Raji (cell line): ENCODE results near the gene DPF3.

Source experiments
- POLR2A ChIP-seq: IDR thresholded peaks from 2 replicates; pipeline ENCODE4 v1.6.1; 2011; ENCODE audit warnings: low read depth, low read length, control low read depth; ENCODE audit not compliant: insufficient read depth

The DPF3 gene

DNA sequence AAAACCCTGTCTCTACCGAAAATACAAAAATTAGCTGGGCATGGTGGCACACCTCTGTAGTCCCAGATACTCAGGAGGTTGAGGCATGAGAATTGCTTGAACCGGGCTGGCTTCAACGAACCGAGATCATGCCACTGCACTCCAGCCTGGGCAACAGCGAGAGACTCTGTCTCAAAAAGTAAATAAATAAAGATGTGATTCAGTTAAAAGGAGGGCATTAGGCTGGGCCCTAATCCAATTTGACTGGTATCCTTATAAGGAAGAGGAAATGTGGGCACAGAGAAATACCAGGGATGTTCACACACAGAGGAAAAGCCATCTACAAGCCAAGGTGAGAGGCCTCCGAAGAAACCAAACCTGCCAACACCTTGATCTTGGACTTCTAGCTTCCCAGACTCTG, 22.3 kb upstream of the DPF3 start:
- no peak for TF ChIP-seq POLR2A

DNA sequence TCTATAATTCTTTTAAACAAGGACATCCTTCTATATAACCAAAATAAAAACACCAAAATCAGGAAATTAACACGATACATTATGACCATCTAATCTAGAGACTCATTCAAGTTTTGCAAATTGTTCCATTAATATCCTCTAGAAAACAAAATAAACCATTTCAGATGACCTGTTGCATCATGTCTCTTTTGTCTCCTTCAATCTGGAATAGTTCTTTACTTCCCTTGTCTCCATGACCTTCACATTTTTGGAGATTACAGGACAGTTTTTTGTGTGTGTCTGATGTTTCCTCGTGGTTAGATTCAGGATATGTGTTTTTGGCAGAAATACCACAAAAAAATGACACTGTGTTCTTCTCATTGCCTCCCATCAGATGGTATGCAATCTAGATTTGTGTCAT, 19.9 kb upstream of the DPF3 start:
- TF ChIP-seq POLR2A, result no peak

DNA sequence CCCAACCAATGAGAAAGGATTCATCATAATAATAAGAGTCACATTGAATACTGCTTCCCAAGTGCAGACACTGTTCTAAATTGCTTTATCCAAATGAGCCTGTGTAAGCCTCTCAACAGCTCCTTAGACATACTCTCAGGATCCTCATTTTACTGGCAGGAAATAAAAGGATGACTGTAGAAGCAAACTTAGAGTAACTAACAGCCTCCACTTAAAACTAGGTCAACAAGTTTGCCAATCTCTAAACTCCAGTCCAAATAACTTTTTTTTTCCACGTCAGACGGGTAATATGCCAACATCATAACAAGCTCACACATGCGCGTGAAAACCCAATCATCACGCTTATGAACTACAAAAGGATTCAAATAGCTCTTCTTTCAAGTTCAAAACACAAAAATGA, 15.3 kb upstream of the DPF3 start:
- TF ChIP-seq POLR2A, result no peak

DNA sequence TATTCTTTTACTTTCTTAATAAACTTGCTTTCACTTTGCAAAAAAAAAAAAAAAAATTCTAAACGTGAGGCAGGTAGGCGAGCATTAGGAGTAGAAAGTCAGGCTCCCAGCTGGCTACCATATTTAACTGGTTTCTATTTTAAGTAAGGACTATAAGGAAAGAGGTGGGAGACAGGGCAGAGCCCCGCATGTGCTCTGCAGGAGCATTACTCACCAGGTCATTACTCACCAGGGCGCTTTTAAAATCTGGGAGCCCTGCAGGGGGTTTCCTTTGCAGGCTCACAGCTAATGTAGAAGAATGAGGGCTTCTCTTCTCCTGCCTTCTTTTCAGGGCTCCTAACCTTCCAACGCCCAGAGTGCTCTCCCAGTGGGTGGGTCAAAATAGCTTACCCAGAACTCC, 14.0 kb upstream of the DPF3 start:
- no peak for TF ChIP-seq POLR2A

DNA sequence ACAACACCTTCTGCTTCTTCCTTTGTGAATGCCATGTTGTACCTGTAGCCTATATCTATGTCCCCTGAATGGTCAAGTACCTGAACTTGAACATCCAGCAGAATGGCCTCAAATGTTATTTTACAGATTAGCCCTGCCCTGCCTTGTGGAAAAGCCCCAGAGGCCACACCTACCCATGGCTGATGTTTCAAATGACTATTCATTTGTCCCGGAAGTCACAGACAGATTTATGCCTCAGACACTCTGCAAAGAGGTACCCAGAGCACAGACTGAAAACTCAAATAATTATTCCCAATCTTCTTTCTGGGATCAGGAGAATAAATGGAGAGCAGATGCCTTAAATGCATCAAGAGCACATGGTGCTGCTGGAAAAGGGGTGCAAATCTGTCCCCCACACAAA, 13.0 kb upstream of the DPF3 start:
- TF ChIP-seq POLR2A, result no peak

DNA sequence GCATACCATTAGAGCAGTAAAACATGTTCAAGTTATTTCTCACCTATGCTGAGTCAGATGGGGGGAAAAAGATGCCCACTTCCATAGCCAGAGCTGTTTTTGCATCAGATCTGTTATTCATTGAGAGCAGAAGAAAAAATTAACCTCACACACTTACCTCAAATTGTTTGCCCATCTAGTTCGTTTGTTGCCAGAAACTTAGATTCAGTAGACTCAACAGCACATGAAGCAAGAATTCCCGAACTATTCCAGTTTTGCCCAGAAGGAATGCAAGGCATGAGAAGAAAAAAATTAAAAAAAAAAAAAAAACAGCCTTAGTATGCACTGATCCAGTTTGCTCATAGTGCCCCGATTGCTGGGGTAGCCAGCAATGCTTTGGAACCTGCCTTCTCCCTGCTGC, 12.4 kb upstream of the DPF3 start:
- TF ChIP-seq POLR2A, result no peak

DNA sequence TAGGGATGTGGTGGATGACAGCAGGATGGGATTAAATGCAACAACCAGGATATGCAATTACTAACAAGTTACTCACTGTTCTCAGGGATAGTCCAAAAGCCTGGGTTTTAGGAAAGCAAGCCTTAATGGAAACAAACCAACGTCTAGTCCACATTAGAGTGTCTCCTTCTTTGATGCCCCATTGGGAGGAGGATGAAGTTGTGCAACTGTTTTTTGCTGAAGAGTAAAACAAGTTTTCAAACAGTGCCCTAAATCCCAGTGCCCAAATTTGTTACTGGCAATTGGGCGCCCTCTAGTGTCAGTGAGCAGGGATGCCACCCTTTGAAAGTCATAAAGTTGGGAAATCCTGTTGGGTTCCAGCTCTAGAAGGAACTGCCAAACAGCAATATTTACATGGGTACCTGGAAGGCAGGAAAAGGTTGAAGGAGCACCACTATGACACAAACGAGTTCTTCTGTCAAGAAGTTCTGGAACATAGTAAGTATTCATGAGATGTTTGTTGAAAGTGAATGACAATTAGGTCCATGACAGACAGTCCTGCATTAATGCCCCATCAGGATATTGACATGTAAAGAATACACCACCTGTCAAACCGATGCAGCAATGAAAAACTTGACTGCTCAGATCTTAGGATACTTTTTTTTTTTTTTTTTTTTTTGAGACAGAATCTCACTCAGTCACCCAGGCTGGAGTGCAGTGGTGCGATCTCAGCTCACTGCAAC, 11.1 kb upstream of the DPF3 start:
- TF ChIP-seq POLR2A, result no peak

DNA sequence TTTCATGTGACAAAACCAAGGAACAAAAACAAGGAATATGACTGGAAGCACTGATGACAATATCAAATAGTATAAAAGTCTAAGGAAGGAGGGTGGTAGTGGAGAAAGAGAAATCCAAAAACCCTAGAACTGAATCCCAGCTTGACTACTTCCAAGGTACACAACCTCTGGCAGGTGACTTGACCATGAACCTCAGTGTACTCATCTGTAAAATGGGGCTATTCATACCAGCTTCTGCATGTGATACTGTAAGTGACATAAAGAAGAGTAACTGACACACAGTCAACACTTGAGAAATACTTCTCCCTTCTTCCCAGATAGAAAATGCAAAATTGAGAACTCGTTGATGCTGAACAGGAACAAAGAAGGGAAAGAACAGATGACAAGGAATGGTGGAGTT, 10.3 kb upstream of the DPF3 start:
- TF ChIP-seq POLR2A, result no peak

DNA sequence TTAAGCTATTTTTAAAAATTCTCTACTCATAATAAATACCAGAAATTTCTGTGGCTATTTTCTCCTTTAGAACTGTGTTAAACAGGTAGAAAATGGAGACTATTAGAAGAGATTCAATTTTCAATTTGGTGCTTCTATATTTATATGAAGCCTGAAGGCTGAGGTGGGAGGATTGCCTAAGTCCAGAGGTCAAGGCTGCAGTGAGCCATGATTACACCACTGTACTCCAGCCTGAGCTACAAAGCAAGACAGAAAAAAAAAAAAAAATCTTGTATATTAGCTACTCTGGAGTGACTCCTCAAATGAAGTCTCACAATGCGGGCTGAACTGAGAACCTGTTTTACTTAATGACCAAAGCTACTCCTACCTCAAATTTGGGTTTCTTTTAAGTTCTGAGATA, 9.8 kb upstream of the DPF3 start:
- no peak for TF ChIP-seq POLR2A

DNA sequence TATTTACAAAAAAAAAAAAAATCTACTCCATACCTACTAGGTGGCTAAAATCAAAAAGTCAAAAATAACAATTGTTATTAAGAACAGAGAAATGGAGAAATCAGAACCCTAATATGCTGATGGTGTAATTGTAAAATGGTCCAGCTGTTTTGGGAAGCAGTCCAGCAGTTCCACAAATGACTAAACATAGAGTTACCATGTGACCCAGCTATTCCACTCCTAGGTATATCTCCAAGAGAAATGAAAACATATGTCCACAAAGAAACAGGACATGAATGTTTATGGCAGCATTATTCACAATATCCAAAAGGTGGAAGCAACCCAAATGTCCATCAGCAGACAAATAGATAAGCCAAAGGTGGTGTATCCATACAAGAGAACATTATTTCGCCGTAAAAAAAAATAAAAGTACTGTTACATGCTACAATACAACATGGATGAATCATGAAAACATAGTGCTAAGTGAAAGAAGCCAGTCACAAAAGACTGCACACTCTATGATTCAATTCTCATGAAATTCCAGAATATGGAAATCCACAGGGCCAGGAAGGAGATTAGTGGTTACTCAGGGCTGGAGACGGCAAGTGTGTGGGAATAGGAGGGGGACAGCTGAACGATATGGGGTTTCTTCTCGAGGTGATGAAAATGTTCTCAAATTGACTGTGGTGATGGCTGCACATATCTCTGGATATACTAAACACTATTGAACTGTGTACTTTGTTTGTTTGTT, 9.1 kb upstream of the DPF3 start:
- TF ChIP-seq POLR2A, result no peak

DNA sequence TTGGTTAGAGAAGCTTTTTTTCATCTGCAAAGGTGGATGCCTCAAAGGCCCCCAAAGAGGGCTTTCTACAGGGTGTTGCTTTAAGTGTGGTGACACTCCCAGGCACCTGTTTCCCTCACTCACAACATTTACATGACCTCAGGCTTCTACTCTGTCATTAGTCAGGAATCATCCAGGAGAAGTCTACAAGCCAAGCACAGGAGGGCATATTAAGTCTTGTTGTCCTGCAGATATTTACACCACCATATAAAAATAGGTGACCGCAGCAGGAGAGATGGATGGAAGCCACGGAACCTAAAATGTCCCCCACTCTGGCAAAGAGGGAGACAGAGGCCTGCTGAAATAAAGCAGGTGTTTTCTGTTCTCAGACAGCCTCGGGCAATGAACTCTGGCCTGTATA, 7.5 kb upstream of the DPF3 start:
- no peak for TF ChIP-seq POLR2A

DNA sequence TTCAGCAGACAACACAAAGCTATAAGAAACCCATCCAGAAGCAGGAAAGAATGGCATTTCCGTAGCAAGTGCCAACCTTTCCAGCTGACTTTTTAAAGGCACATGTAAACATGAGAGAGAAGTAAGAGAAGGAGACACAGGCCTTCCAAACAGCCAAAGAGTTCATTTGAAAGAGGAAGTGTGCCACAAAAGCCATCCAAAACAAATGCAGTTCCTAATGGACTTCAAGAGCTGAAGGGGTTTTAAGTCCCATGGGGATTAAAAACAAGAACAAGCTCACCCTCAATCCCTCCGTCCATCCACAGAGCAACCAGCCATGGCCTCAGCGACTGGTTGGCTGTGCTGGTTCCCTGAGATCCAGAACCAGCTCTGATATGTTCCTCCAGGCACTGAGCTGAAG, 4.5 kb upstream of the DPF3 start:
- no peak for TF ChIP-seq POLR2A

DNA sequence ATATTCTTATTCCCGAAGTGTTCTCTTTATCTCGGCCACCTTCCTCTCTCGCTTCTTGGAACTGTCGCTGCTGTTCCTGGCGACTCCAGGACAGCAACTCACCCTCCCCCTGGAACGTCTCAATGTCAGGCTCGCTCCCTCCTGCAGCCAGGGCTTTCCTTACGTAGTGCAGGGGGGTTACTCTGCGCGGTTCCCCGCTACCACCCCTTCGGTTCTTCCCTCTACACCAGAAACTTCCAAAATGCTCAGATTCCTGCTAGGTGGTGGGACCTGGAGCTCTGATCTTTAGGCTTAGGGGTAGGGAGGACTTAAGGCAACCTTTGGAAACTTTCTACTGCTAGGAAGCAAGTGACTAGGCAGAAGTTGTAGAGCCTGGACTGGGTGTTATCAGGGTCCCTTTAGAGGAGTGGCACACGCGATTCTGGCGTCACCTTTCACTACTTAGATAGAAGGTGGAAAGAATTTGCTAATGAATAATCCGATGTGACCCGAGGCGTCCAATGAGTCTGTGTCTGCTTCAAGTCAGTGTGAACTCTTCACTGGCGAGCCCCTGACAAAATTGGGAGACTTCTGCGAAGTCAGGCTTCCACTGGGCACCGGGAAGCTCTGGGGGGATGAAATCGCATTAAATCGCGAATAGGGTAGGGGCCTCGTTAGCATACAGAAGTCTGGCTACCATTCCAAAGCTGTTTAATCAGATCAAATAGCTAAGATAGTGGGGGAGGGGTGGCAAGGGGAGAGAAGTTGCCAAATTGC, 900 bp upstream of the DPF3 start:
- no peak for TF ChIP-seq POLR2A

DNA sequence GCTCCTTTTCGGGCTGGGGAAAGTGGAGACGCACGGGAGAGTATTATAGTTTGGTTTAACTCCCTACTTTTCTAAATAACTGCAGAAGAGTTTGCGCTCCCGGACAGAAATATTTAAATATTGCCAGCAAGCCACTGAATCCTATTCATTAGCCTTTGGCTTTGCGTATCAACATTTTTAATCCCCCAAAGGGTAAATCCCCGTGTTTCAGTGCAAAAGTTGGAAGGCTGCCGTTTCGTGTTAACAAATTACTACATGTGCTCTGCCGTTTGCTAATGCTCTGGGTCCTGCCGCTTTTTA, 372 bp upstream of the DPF3 start:
- no peak for TF ChIP-seq POLR2A

DNA sequence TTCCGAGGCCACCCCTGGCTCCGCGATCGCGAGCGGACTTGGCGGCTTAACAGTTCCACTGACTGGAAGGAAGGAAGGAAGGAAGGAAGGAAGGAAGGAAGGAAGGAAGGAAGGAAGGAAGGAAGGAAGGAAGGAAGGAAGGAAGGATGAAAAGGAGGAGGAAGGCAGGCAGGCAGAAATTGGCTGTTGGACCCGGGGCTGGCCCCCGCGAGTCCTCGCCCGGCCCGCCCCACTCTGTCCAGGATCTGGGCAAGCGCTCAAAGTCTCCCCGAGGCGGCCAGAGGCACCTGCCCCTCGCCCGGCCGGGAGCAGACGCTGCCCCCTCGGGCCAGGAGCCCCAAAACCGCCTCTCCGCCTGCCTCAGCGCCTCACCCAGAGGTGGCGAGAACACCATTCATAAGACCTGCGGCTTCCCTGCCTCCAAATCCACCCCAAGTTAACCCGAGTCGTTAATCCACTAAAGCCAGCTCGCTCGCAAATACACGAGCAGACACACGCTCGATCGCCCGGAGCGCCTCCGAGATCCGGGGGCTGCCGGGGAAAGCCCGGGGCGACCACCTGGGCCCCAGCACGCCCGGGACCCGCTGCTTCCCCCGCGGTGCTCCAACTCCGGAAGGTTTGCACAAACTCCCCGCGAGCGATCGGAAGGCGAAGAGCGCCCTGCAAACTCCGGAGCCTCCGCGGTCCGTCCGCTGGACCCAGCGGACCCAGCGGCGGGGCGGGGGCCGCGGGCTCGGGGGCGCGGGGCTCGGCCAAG, 844 bp downstream of the DPF3 start:
- no peak for TF ChIP-seq POLR2A

DNA sequence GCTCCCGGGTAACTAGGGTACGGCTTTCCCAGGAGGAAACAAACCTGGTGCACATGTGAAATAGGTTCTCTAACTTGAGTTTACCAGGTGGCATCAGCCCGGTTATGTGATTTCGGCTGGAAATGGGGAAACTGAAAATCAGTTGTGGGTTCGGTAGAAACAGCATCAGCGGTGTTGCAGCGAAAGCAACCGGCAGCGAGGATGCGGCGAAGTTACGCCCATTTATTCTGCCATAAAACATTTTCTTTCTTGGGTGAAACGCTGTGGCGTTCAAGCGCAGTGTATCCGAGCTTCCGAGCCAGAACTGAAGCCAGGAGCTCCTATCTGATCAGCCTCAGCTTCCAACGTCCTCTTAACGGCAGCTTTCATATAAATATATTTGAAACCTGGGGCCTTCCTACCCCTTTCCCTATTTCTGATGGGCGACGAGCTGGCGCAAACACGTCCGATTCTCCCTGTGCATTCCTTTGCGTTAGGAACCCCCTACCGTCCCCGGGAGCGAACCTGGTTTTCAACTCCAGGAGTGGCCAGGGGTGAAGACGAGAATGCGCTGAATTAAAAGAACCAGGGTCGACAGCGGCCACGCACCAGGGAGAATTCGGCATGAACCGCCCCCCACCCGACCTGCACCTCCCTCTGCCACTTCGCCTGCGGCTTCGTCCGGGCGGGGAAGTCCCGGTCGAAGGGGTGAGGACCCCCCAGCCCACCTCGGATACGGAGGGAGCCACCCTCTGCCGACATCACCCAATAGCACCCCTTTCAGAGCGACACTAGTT, 1.6 kb downstream of the DPF3 start:
- no peak for TF ChIP-seq POLR2A
